Ascending aorta (tissue), 2 donors: Measurements from ENCODE around the gene GIMAP2. TPM values are rescaled to one million over a fixed set of nuclear protein-coding genes. Genes with fewer than 3 reads are reported as not detected.

Experiments
- DNase-seq, 2 donors: peaks; one replicate each; pipeline ENCODE4 v3.0.0-alpha.2; 2019; ENCODE audit warnings: low spot score in 2 of 2
- H3K27ac ChIP-seq, 2 donors: fragments of 200-600 bp; sonication (generic); one replicate each; pipeline ENCODE4 v1.5.1; 2016 to 2017; ENCODE audit warnings: mild to moderate bottlenecking in 1 of 2
- H3K27me3 ChIP-seq: fragments of 200-600 bp; sonication (generic); one replicate; pipeline ENCODE4 v1.5.1; 2017
- H3K36me3 ChIP-seq, 2 donors: fragments of 200-600 bp; sonication (generic); one replicate each; pipeline ENCODE4 v1.5.1; 2016
- H3K4me1 ChIP-seq, 2 donors: fragments of 200-600 bp; sonication (generic); one replicate each; pipeline ENCODE4 v1.5.1; 2016 to 2017; ENCODE audit warnings: mild to moderate bottlenecking in 1 of 2
- H3K4me3 ChIP-seq, 2 donors: fragments of 200-600 bp; sonication (generic); one replicate each; pipeline ENCODE4 v1.5.1; 2016 to 2017; ENCODE audit warnings: mild to moderate bottlenecking in 1 of 2
- H3K9me3 ChIP-seq, 2 donors: fragments of 200-600 bp; sonication (generic); one replicate each; pipeline ENCODE4 v1.5.1; 2016
- CTCF ChIP-seq, 3 experiments: fragments of 200-600 bp in 2 of 3; fragments of 450-650 bp in 1 of 3; sonication (generic) in 2 of 3; IDR thresholded peaks; one replicate each; pipeline ENCODE4 v1.5.1; 2016 to 2019; ENCODE audit warnings: antibody characterized with exemption in 3 of 3, mild to moderate bottlenecking in 1 of 3, moderate library complexity in 1 of 3
- intact Hi-C: fragments of 100-400 bp; cut with DNase I; formaldehyde crosslinking; loops from one replicate; pipeline ENCODE4 v1.15.1; 2023
- total RNA-seq: library from RNA; depleted of rRNA; stranded (reverse); fragments of >200 nt; gene quantifications from one replicate; pipeline ENCODE4 v1.1.0, GENCODE V29; 2016

The GIMAP2 gene
- total RNA-seq, 1 donor from 2014 or later = 12.3 TPM

- Histone ChIP-seq H3K4me3 (peak within 1 kb of the TSS; percentile 40 to 49), H3K27ac (peak within 1 kb of the TSS; percentile 12 to 45), H3K9me3 (no peaks in the 10 kb centered on the region), H3K36me3 (no peaks in the 10 kb centered on the region), H3K4me1 (no peaks in the 10 kb centered on the region), H3K27me3 (no peaks in the 10 kb centered on the region)
- no peak for DNase-seq
- intact Hi-C loops = no loop called here
- TF ChIP-seq CTCF (IDR thresholded peaks at IDR 0.05) = no peak
These were observed 52.0 kb downstream of the GIMAP2 start, which contains the start of gene GIMAP5 for GRCh38 chr7:150737265-150738055. Gene GIMAP5 (plus strand): TSS chr7:150737418. CDS start chr7:150740885, 3,467 bp downstream.

- Histone ChIP-seq H3K4me3 (peak overlapping the region; percentile 40 to 49), H3K27ac (peak overlapping the region; percentile 12 to 45), H3K4me1 (no peaks in the 10 kb centered on the region), H3K9me3 (no peaks in the 10 kb centered on the region), H3K27me3 (no peaks in the 10 kb centered on the region), H3K36me3 (no peaks in the 10 kb centered on the region)
- DNase-seq = no peak
- intact Hi-C loops = no loop called here
- TF ChIP-seq CTCF (IDR thresholded peaks at IDR 0.05) = no peak
These were observed 52.6 kb downstream of the GIMAP2 start for GRCh38 chr7:150738092-150738491.

- TF ChIP-seq CTCF (IDR thresholded peaks at IDR 0.05) = no peak
- H3K36me3 ChIP-seq = no peaks in the 10 kb centered on the region
- H3K9me3 ChIP-seq = no peaks in the 10 kb centered on the region
- intact Hi-C loops = no loop called here
- H3K27ac ChIP-seq = peak overlapping the region in 1 of 2 donors; percentile 45
- H3K4me1 ChIP-seq = no peaks in the 10 kb centered on the region
- no peaks in the 10 kb centered on the region for H3K27me3 ChIP-seq
- no peak for DNase-seq
- H3K4me3 ChIP-seq = peak overlapping the region; percentile 40 to 49
These were observed 53.1 kb downstream of the GIMAP2 start for GRCh38 chr7:150738591-150739001.

- Histone ChIP-seq H3K4me3 (peak overlapping the region; percentile 40 to 49), H3K9me3 (no peaks in the 10 kb centered on the region), H3K36me3 (no peaks in the 10 kb centered on the region), H3K27ac (no peak overlapping the region), H3K4me1 (no peaks in the 10 kb centered on the region), H3K27me3 (no peaks in the 10 kb centered on the region)
- TF ChIP-seq CTCF (IDR thresholded peaks at IDR 0.05) = no peak
- no peak for DNase-seq
- intact Hi-C loops = no loop called here
These were observed 53.5 kb downstream of the GIMAP2 start for GRCh38 chr7:150739033-150739432.

GRCh38 chr7:150740053-150740452, 54.5 kb downstream of the GIMAP2 start:
- Histone ChIP-seq H3K36me3 (no peaks in the 10 kb centered on the region), H3K4me1 (no peaks in the 10 kb centered on the region), H3K27me3 (no peaks in the 10 kb centered on the region), H3K4me3 (peak overlapping the region; percentile 21 to 49), H3K27ac (no peak overlapping the region), H3K9me3 (no peaks in the 10 kb centered on the region)
- no peak for TF ChIP-seq CTCF (IDR thresholded peaks at IDR 0.05)
- intact Hi-C loops = no loop called here
- no peak for DNase-seq
